ENCODE measurements around the gene PUDP.
A peak's percentile ranks its signal among the peaks of the same experiment; 100 is the strongest.

PUDP gene

GRCh38 chrX:7156879-7157278 lies 8.9 kb upstream of the PUDP start:
- H2BK15ac ChIP-seq (replicated peaks; ENCODE audit: low read depth): no peak overlapping the region

GRCh38 chrX:7155163-7155562 lies 7.2 kb upstream of the PUDP start:
- Histone ChIP-seq H3K27me3 (ENCODE audit: insufficient read depth, low read length, poor library complexity) (no peaks in the 10 kb centered on the region), H3K79me1 (ENCODE audit: low read length) (no peaks in the 10 kb centered on the region), H3K4me2 (ENCODE audit: low read length) (no peak overlapping the region), H2BK15ac (replicated peaks; ENCODE audit: low read depth) (no peak overlapping the region), H3K36me3 (ENCODE audit: control insufficient read depth, insufficient read depth, low read length) (no peaks in the 10 kb centered on the region), H3K23ac (ENCODE audit: low read length) (no peak overlapping the region), H3K4me3 (ENCODE audit: low read length) (no peak overlapping the region), H3K79me2 (ENCODE audit: control insufficient read depth, insufficient read depth, low read length) (no peaks in the 10 kb centered on the region), H4K5ac (ENCODE audit: low read length) (no peak overlapping the region), H3K4me1 (ENCODE audit: control insufficient read depth, low read depth, low read length) (no peaks in the 10 kb centered on the region), H4K8ac (ENCODE audit: low read depth, low read length) (no peak overlapping the region), H3K4ac (ENCODE audit: low read depth, low read length) (no peak overlapping the region), H2AK5ac (ENCODE audit: low read length) (no peak overlapping the region), H3K18ac (ENCODE audit: low read length) (no peak overlapping the region), H2BK5ac (ENCODE audit: low read length) (no peak overlapping the region), H3K56ac (ENCODE audit: low read length) (no peak overlapping the region), H2BK120ac (ENCODE audit: low read depth, low read length) (no peak overlapping the region), H3K9ac (ENCODE audit: low read length) (no peak overlapping the region), H3K27ac (ENCODE audit: low read depth, low read length) (no peak overlapping the region)
- DNase-seq: no peak
- no CpG with 5 or more reads among the region's 1 CpG for WGBS (ENCODE audit: extremely low coverage, insufficient coverage, low lambda C conversion rate)

More at GRCh38 chrX:7156879-7157278, 8.9 kb upstream of the PUDP start:
- no peak overlapping the region for H3K23ac ChIP-seq (ENCODE audit: low read length)
- H3K4me1 ChIP-seq (ENCODE audit: control insufficient read depth, low read depth, low read length): no peaks in the 10 kb centered on the region
- no CpG with 5 or more reads among the region's 3 CpGs for WGBS (ENCODE audit: extremely low coverage, insufficient coverage, low lambda C conversion rate)
- no peaks in the 10 kb centered on the region for H3K36me3 ChIP-seq (ENCODE audit: control insufficient read depth, insufficient read depth, low read length)
- no peak overlapping the region for H3K9ac ChIP-seq (ENCODE audit: low read length)
- H3K27ac ChIP-seq (ENCODE audit: low read depth, low read length): no peak overlapping the region
- H3K79me2 ChIP-seq (ENCODE audit: control insufficient read depth, insufficient read depth, low read length): no peaks in the 10 kb centered on the region
- no peak overlapping the region for H3K4me2 ChIP-seq (ENCODE audit: low read length)
- H3K56ac ChIP-seq (ENCODE audit: low read length): no peak overlapping the region
- no peak overlapping the region for H3K4ac ChIP-seq (ENCODE audit: low read depth, low read length)
- H3K4me3 ChIP-seq (ENCODE audit: low read length): no peak overlapping the region
- no peak overlapping the region for H3K18ac ChIP-seq (ENCODE audit: low read length)
- no peak for DNase-seq
- H4K5ac ChIP-seq (ENCODE audit: low read length): no peak overlapping the region
- no peaks in the 10 kb centered on the region for H3K79me1 ChIP-seq (ENCODE audit: low read length)
- H2BK5ac ChIP-seq (ENCODE audit: low read length): no peak overlapping the region
- H2BK120ac ChIP-seq (ENCODE audit: low read depth, low read length): no peak overlapping the region
- H3K27me3 ChIP-seq (ENCODE audit: insufficient read depth, low read length, poor library complexity): no peaks in the 10 kb centered on the region
- no peak overlapping the region for H2AK5ac ChIP-seq (ENCODE audit: low read length)
- H4K8ac ChIP-seq (ENCODE audit: low read depth, low read length): no peak overlapping the region

DNA sequence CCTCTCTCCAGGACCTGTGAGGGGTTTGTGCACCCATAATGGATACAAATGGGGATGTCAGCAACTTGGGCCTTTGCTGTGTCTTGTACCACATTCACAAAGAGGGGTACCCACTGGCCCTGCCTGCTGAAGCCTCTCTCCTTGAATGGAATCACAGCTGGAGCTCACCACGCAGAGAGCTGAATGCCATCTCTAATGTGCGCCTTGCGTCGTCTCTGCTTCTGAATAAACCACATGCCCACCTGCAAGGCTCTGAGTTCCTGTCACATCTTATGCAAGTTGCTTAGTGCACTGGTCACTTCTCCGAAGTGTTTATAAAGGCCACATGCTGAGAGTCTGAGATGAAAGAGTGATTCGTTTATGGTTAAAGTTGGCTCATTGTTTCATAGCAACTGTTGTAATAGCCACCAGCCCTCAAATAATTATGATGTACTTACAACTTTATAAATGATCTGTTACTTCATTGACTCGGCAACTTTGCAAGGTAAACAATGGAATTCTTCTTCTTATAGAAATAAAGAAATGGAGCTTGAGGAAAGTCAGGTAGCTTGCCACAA lies 6.2 kb upstream of the PUDP start:
- Histone ChIP-seq H4K8ac (ENCODE audit: low read depth, low read length) (no peak overlapping the region), H3K4me3 (ENCODE audit: low read length) (no peak overlapping the region), H3K4ac (ENCODE audit: low read depth, low read length) (no peak overlapping the region), H3K79me1 (ENCODE audit: low read length) (no peaks in the 10 kb centered on the region), H3K4me2 (ENCODE audit: low read length) (no peak overlapping the region), H3K79me2 (ENCODE audit: control insufficient read depth, insufficient read depth, low read length) (no peaks in the 10 kb centered on the region), H3K4me1 (ENCODE audit: control insufficient read depth, low read depth, low read length) (no peaks in the 10 kb centered on the region), H2BK5ac (ENCODE audit: low read length) (no peak overlapping the region), H3K36me3 (ENCODE audit: control insufficient read depth, insufficient read depth, low read length) (no peaks in the 10 kb centered on the region), H3K27ac (ENCODE audit: low read depth, low read length) (no peak overlapping the region), H3K9ac (ENCODE audit: low read length) (no peak overlapping the region), H4K5ac (ENCODE audit: low read length) (no peak overlapping the region), H3K56ac (ENCODE audit: low read length) (no peak overlapping the region), H3K27me3 (ENCODE audit: insufficient read depth, low read length, poor library complexity) (no peaks in the 10 kb centered on the region), H3K23ac (ENCODE audit: low read length) (no peak overlapping the region), H2BK15ac (replicated peaks; ENCODE audit: low read depth) (no peak overlapping the region), H3K18ac (ENCODE audit: low read length) (no peak overlapping the region), H2BK120ac (ENCODE audit: low read depth, low read length) (no peak overlapping the region), H2AK5ac (ENCODE audit: low read length) (no peak overlapping the region)
- no CpG with 5 or more reads among the region's 7 CpGs for WGBS (ENCODE audit: extremely low coverage, insufficient coverage, low lambda C conversion rate)
- DNase-seq: no peak

GRCh38 chrX:7153231-7153630 lies 5.3 kb upstream of the PUDP start:
- H3K4ac ChIP-seq (ENCODE audit: low read depth, low read length): no peak overlapping the region
- DNase-seq: no peak
- no peak overlapping the region for H2BK120ac ChIP-seq (ENCODE audit: low read depth, low read length)
- H2BK15ac ChIP-seq (replicated peaks; ENCODE audit: low read depth): no peak overlapping the region
- H4K8ac ChIP-seq (ENCODE audit: low read depth, low read length): no peak overlapping the region
- no peak overlapping the region for H3K27ac ChIP-seq (ENCODE audit: low read depth, low read length)
- H3K56ac ChIP-seq (ENCODE audit: low read length): no peak overlapping the region
- H3K36me3 ChIP-seq (ENCODE audit: control insufficient read depth, insufficient read depth, low read length): no peaks in the 10 kb centered on the region
- no peaks in the 10 kb centered on the region for H3K27me3 ChIP-seq (ENCODE audit: insufficient read depth, low read length, poor library complexity)
- no peak overlapping the region for H4K5ac ChIP-seq (ENCODE audit: low read length)
- H2BK5ac ChIP-seq (ENCODE audit: low read length): no peak overlapping the region
- no peak overlapping the region for H3K9ac ChIP-seq (ENCODE audit: low read length)
- WGBS (ENCODE audit: extremely low coverage, insufficient coverage, low lambda C conversion rate): no CpG with 5 or more reads among the region's 2 CpGs
- H3K18ac ChIP-seq (ENCODE audit: low read length): no peak overlapping the region
- no peak overlapping the region for H2AK5ac ChIP-seq (ENCODE audit: low read length)
- no peak overlapping the region for H3K23ac ChIP-seq (ENCODE audit: low read length)
- no peaks in the 10 kb centered on the region for H3K79me1 ChIP-seq (ENCODE audit: low read length)
- H3K4me1 ChIP-seq (ENCODE audit: control insufficient read depth, low read depth, low read length): no peaks in the 10 kb centered on the region
- no peak overlapping the region for H3K4me3 ChIP-seq (ENCODE audit: low read length)
- H3K79me2 ChIP-seq (ENCODE audit: control insufficient read depth, insufficient read depth, low read length): no peaks in the 10 kb centered on the region
- no peak overlapping the region for H3K4me2 ChIP-seq (ENCODE audit: low read length)

- Histone ChIP-seq H4K8ac (ENCODE audit: low read depth, low read length) (no peak overlapping the region), H3K56ac (ENCODE audit: low read length) (no peak overlapping the region), H2BK5ac (ENCODE audit: low read length) (no peak overlapping the region), H3K4ac (ENCODE audit: low read depth, low read length) (no peak overlapping the region), H2BK120ac (ENCODE audit: low read depth, low read length) (no peak overlapping the region), H3K27ac (ENCODE audit: low read depth, low read length) (no peak overlapping the region), H3K79me2 (ENCODE audit: control insufficient read depth, insufficient read depth, low read length) (no peaks in the 10 kb centered on the region), H3K79me1 (ENCODE audit: low read length) (no peaks in the 10 kb centered on the region), H3K9ac (ENCODE audit: low read length) (no peak overlapping the region), H3K4me3 (ENCODE audit: low read length) (no peak overlapping the region), H3K27me3 (ENCODE audit: insufficient read depth, low read length, poor library complexity) (no peaks in the 10 kb centered on the region), H3K36me3 (ENCODE audit: control insufficient read depth, insufficient read depth, low read length) (no peaks in the 10 kb centered on the region), H3K18ac (ENCODE audit: low read length) (no peak overlapping the region), H3K23ac (ENCODE audit: low read length) (no peak overlapping the region), H3K4me1 (ENCODE audit: control insufficient read depth, low read depth, low read length) (no peaks in the 10 kb centered on the region), H2BK15ac (replicated peaks; ENCODE audit: low read depth) (no peak overlapping the region), H2AK5ac (ENCODE audit: low read length) (no peak overlapping the region), H3K4me2 (ENCODE audit: low read length) (no peak overlapping the region), H4K5ac (ENCODE audit: low read length) (no peak overlapping the region)
- WGBS (ENCODE audit: extremely low coverage, insufficient coverage, low lambda C conversion rate): no CpG with 5 or more reads among the region's 5 CpGs
- DNase-seq: no peak
Measured at GRCh38 chrX:7149411-7149810, 1.5 kb upstream of the PUDP start.

GRCh38 chrX:7147413-7147977 lies 458 bp downstream of the PUDP start, which contains the start of gene STS:
TSS of gene STS (plus strand) at chrX:7147712. CDS start at chrX:7253200, 105,488 bp downstream.
- Histone ChIP-seq H2BK120ac (ENCODE audit: low read depth, low read length) (no peak within 1 kb of the TSS), H3K79me1 (ENCODE audit: low read length) (no peaks in the 10 kb centered on the region), H3K23ac (ENCODE audit: low read length) (no peak within 1 kb of the TSS), H4K8ac (ENCODE audit: low read depth, low read length) (no peak within 1 kb of the TSS), H3K56ac (ENCODE audit: low read length) (peak within 1 kb of the TSS; percentile 89), H3K9ac (ENCODE audit: low read length) (peak within 1 kb of the TSS; percentile 79), H2AK5ac (ENCODE audit: low read length) (no peak within 1 kb of the TSS), H3K4ac (ENCODE audit: low read depth, low read length) (no peak within 1 kb of the TSS), H3K18ac (ENCODE audit: low read length) (peak within 1 kb of the TSS; percentile 90), H3K27ac (ENCODE audit: low read depth, low read length) (peak within 1 kb of the TSS; percentile 66), H4K5ac (ENCODE audit: low read length) (no peak within 1 kb of the TSS), H3K4me1 (ENCODE audit: control insufficient read depth, low read depth, low read length) (no peaks in the 10 kb centered on the region), H3K36me3 (ENCODE audit: control insufficient read depth, insufficient read depth, low read length) (no peaks in the 10 kb centered on the region), H3K79me2 (ENCODE audit: control insufficient read depth, insufficient read depth, low read length) (no peaks in the 10 kb centered on the region), H3K4me3 (ENCODE audit: low read length) (peak within 1 kb of the TSS; percentile 61), H3K27me3 (ENCODE audit: insufficient read depth, low read length, poor library complexity) (no peaks in the 10 kb centered on the region), H2BK15ac (replicated peaks; ENCODE audit: low read depth) (no peak within 1 kb of the TSS), H2BK5ac (ENCODE audit: low read length) (no peak within 1 kb of the TSS), H3K4me2 (ENCODE audit: low read length) (peak within 1 kb of the TSS; percentile 67)
- no CpG with 5 or more reads among the region's 61 CpGs for WGBS (ENCODE audit: extremely low coverage, insufficient coverage, low lambda C conversion rate)
- DNase-seq: peak; percentile 46
